Spleen (tissue), 7 donors: Measurements from ENCODE around the gene SCN8A.

Experiments used
- POLR2A ChIP-seq, 3 donors: fragments of 450-650 bp; IDR thresholded peaks; one replicate each; pipeline ENCODE4 v1.5.1; 2017; ENCODE audit warnings: antibody characterized with exemption in 3 of 3, mild to moderate bottlenecking in 1 of 3
- POLR2AphosphoS5 ChIP-seq, 3 donors: sonication (generic); formaldehyde crosslinking; IDR thresholded peaks; one replicate each; pipeline ENCODE4 v1.5.1; 2017; ENCODE audit warnings: antibody characterized with exemption in 3 of 3
- TF ChIP-seq, protein P1 (sequence below), 11 experiments: fragments of 200-600 bp in 7 of 11; fragments of 450-650 bp in 4 of 11; sonication (generic) in 4 of 11; IDR thresholded peaks in 8 of 11; conservative IDR thresholded peaks in 3 of 11; 1 replicate in 7 of 11; 2 replicates in 4 of 11; pipeline versions ENCODE4 v1.4.0 to v1.8.0; 2016 to 2021; ENCODE audit warnings: antibody characterized with exemption in 11 of 11, inconsistent platforms in 4 of 11, mild to moderate bottlenecking in 1 of 11
- donor health status: DM: no; HTN: no; CAD: no; lungs with moderate emphysema.
- donor health status: DM: no; HTN: no; CAD: no.
- donor health status: DM: no; HTN: no; CAD: no.

GRCh38 chr12:51821440-51822260 lies 230.6 kb downstream of the SCN8A start:
- TF ChIP-seq POLR2A (IDR thresholded peaks at IDR 0.05) (no peak), POLR2AphosphoS5 (IDR thresholded peaks at IDR 0.05) (peak in 1 of 3 donors; percentile 1)
- TF ChIP-seq, protein P1, sequence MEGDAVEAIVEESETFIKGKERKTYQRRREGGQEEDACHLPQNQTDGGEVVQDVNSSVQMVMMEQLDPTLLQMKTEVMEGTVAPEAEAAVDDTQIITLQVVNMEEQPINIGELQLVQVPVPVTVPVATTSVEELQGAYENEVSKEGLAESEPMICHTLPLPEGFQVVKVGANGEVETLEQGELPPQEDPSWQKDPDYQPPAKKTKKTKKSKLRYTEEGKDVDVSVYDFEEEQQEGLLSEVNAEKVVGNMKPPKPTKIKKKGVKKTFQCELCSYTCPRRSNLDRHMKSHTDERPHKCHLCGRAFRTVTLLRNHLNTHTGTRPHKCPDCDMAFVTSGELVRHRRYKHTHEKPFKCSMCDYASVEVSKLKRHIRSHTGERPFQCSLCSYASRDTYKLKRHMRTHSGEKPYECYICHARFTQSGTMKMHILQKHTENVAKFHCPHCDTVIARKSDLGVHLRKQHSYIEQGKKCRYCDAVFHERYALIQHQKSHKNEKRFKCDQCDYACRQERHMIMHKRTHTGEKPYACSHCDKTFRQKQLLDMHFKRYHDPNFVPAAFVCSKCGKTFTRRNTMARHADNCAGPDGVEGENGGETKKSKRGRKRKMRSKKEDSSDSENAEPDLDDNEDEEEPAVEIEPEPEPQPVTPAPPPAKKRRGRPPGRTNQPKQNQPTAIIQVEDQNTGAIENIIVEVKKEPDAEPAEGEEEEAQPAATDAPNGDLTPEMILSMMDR (IDR thresholded peaks at IDR 0.05 in 8 of 11, conservative IDR thresholded peaks at IDR 0.05 in 3 of 11), result no peak
